Esophagus muscularis mucosa (tissue), 4 donors: Measurements from ENCODE around the gene RAG2.

ENCODE experiments used
- CTCF ChIP-seq, 3 experiments: fragments of 200-600 bp in 2 of 3; fragments of 450-650 bp in 1 of 3; sonication (generic) in 2 of 3; IDR thresholded peaks; one replicate each; pipeline ENCODE4 v1.5.1; 2017 to 2019; ENCODE audit warnings: antibody characterized with exemption in 3 of 3, mild to moderate bottlenecking in 2 of 3, moderate library complexity in 1 of 3
- EP300 ChIP-seq: sonication (generic); formaldehyde crosslinking; IDR thresholded peaks from one replicate; pipeline ENCODE4 v1.6.1; 2017; ENCODE audit warnings: antibody characterized with exemption
- POLR2A ChIP-seq: fragments of 450-650 bp; IDR thresholded peaks from one replicate; pipeline ENCODE4 v1.6.1; 2017; ENCODE audit warnings: antibody characterized with exemption, moderate library complexity, mild to moderate bottlenecking, low read depth

DNA sequence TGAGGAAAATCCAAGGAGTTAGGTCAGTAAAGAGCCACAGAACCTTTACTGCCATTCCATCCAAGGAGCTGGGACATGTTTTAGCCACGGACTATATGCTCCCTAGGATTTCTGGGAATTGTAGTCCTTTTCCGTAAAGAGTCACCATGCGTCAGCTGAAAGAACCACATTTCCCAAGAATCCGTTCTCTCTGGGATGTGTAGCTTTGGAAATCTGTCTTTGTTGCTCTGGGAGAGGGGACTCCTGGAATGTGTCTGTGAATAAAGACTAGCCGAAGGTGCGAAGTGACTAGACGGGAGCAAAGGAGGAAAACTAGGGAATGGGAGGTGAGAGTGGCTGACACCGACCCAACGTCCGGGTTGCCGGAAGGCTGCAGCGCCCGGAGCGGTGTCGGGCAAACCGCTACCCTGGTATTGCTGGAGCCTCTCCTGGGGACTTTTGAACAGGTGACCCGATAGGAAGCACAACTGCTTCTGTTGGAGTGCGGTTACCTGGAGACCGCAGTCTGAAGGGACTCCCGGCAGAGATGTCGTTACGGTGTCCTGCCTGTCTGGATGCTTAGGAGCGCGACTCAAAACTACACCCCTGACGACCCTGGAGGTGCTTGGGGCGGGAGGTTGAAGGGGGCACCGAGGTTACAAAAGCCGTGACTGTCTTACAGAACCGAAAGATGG is 3.6 kb downstream of the RAG2 start, which contains the start of gene IFTAP:
- no peak for TF ChIP-seq POLR2A
- no peak for TF ChIP-seq CTCF (IDR thresholded peaks at IDR 0.05)
- TF ChIP-seq EP300 = no peak
